ENCODE data around the gene CRIM1. TPM values are rescaled to one million over a fixed set of nuclear protein-coding genes. Genes with fewer than 3 reads are reported as not detected.

Gene CRIM1
- total RNA-seq, 4 donors from 2014 or later: 73.7 to 134 (median 80.7) TPM

GRCh38 chr2:36336321-36336720, 19.3 kb upstream of the CRIM1 start:
- Histone ChIP-seq H3K27ac (no peak overlapping the region), H3K36me3 (no peaks in the 10 kb centered on the region), H3K4me1 (no peaks in the 10 kb centered on the region), H3K4me3 (no peak overlapping the region), H3K27me3 (no peaks in the 10 kb centered on the region), H3K9me3 (no peaks in the 10 kb centered on the region)
- in situ Hi-C loops (cut with MboI; ENCODE audit: low pct_ligation_motif_present in 1 of 4, low pct_unique_long_range_greater_than_20kb in 1 of 4, low sequenced_read_pairs in 3 of 4): loop anchor here in 2 of 4 donors (25.0 kb wide), 2 partner anchors 326 to 349 kb away; no protein-coding TSS in a partner anchor
- TF ChIP-seq EP300 (IDR thresholded peaks at IDR 0.05; ENCODE audit: low read depth) (no peak), POLR2A (IDR thresholded peaks at IDR 0.05) (no peak), CTCF (IDR thresholded peaks at IDR 0.05) (no peak), POLR2AphosphoS5 (IDR thresholded peaks at IDR 0.05) (no peak)
- DNase-seq: no peak
- WGBS, 2 donors (ENCODE audit: low coverage in 1 of 2): 98 to 100% methylated on average over 2 of the region's 2 CpGs
- intact Hi-C loops (cut with DNase I; ENCODE audit: low total_unique reads): no loop called here

GRCh38 chr2:36337354-36337753, 18.2 kb upstream of the CRIM1 start:
- in situ Hi-C loops (cut with MboI; ENCODE audit: low pct_ligation_motif_present in 1 of 4, low pct_unique_long_range_greater_than_20kb in 1 of 4, low sequenced_read_pairs in 3 of 4): loop anchor here in 2 of 4 donors (25.0 kb wide), 2 partner anchors 325 to 350 kb away; no protein-coding TSS in a partner anchor
- TF ChIP-seq EP300 (IDR thresholded peaks at IDR 0.05; ENCODE audit: low read depth) (no peak), CTCF (IDR thresholded peaks at IDR 0.05) (no peak), POLR2A (IDR thresholded peaks at IDR 0.05) (no peak)

GRCh38 chr2:36338124-36338826, 17.3 kb upstream of the CRIM1 start:
- H3K27me3 ChIP-seq: no peaks in the 10 kb centered on the region
- H3K9me3 ChIP-seq: no peaks in the 10 kb centered on the region
- H3K4me3 ChIP-seq: no peak overlapping the region
- intact Hi-C loops (cut with DNase I; ENCODE audit: low total_unique reads) (no loop called here), in situ Hi-C loops (cut with MboI; ENCODE audit: low pct_ligation_motif_present in 1 of 4, low pct_unique_long_range_greater_than_20kb in 1 of 4, low sequenced_read_pairs in 3 of 4) (loop anchor here in 2 of 4 donors (25.0 kb wide), 2 partner anchors 324 to 351 kb away; no protein-coding TSS in a partner anchor)
- DNase-seq: no peak
- no peak overlapping the region for H3K27ac ChIP-seq
- H3K4me1 ChIP-seq: no peaks in the 10 kb centered on the region
- no peaks in the 10 kb centered on the region for H3K36me3 ChIP-seq
- 46 to 56% methylated on average over 3 of the region's 3 CpGs for WGBS, 2 donors (ENCODE audit: low coverage in 1 of 2)
- TF ChIP-seq EP300 (IDR thresholded peaks at IDR 0.05; ENCODE audit: low read depth) (no peak), POLR2A (IDR thresholded peaks at IDR 0.05) (no peak), POLR2AphosphoS5 (IDR thresholded peaks at IDR 0.05) (no peak), CTCF (IDR thresholded peaks at IDR 0.05) (no peak)

More at GRCh38 chr2:36337354-36337753, 18.2 kb upstream of the CRIM1 start:
- Histone ChIP-seq H3K9me3 (no peaks in the 10 kb centered on the region), H3K4me1 (no peaks in the 10 kb centered on the region), H3K27ac (no peak overlapping the region), H3K27me3 (no peaks in the 10 kb centered on the region), H3K4me3 (no peak overlapping the region), H3K36me3 (no peaks in the 10 kb centered on the region)
- intact Hi-C loops (cut with DNase I; ENCODE audit: low total_unique reads): no loop called here
- DNase-seq: no peak

GRCh38 chr2:36338827-36339145, 16.8 kb upstream of the CRIM1 start:
- Histone ChIP-seq H3K4me1 (no peaks in the 10 kb centered on the region), H3K27me3 (no peaks in the 10 kb centered on the region), H3K9me3 (no peaks in the 10 kb centered on the region), H3K4me3 (no peak overlapping the region), H3K27ac (no peak overlapping the region), H3K36me3 (no peaks in the 10 kb centered on the region)
- 75 to 83% methylated on average over 1 of the region's 1 CpG for WGBS, 2 donors (ENCODE audit: low coverage in 1 of 2)
- in situ Hi-C loops (cut with MboI; ENCODE audit: low pct_ligation_motif_present in 1 of 4, low pct_unique_long_range_greater_than_20kb in 1 of 4, low sequenced_read_pairs in 3 of 4): loop anchor here in 2 of 4 donors (25.0 kb wide), 2 partner anchors 324 to 351 kb away; no protein-coding TSS in a partner anchor
- intact Hi-C loops (cut with DNase I; ENCODE audit: low total_unique reads): no loop called here
- no peak for TF ChIP-seq EP300 (IDR thresholded peaks at IDR 0.05; ENCODE audit: low read depth)
- TF ChIP-seq POLR2A (IDR thresholded peaks at IDR 0.05): no peak
- no peak for TF ChIP-seq CTCF (IDR thresholded peaks at IDR 0.05)
- TF ChIP-seq POLR2AphosphoS5 (IDR thresholded peaks at IDR 0.05): no peak
- DNase-seq: no peak
